ENCODE measurements around the gene STAM. TPM values are rescaled to one million over a fixed set of nuclear protein-coding genes. Genes with fewer than 3 reads are reported as not detected.

STAM gene
- total RNA-seq, 1 experiment from 2014 or later, result 9.3 TPM

DNA sequence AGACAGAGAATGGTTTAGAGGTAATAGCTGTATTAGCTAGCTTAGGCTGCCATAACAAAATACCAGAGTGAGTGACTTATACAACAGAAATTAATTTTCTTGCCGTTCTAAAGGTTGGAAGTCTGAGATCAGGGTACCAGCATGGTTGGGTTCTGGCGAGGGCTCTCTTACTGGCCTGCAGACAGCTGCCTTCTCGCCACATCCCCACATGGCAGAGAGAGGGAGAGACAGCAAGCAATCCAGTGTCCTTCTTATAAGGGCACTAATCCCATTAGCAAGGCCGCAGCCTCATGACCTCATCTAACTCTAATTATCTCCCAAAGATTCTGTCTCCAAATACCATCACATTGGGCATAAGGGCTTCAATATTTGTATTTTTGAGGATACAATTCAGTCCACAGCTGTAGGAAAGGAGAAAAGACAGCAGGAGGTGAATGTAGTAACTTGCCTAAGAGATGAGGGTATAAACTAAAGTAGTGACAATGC, 3.6 kb upstream of the STAM start:
- no peak overlapping the region for H3K4me3 ChIP-seq
- H3K27me3 ChIP-seq, result no peaks in the 10 kb centered on the region; the same call in 1 of the 2 replicates
- H3K36me3 ChIP-seq, result no peaks in the 10 kb centered on the region
- no peaks in the 10 kb centered on the region for H3K9me3 ChIP-seq
- DNase-seq, result no peak

DNA sequence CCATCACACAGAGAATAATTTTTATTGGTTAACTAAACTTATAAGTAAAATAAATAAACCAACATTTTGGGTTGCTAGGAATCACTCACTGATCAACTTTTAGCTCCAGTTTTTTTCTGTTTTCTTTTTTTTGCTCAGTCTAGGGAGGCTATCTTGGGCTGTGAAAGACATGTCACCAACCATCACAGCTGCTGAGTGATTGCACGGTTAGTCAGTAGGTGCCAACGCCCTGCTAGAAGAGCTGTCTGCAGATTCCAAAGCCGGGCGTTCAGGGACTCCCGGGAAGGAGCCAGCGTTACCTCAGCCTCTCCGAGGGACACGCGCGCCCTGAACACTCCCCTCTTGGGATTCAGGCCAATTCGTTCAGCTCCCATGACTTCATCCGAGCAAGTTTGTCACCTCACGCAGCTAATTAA, 604 bp upstream of the STAM start:
- Histone ChIP-seq H3K9me3 (no peaks in the 10 kb centered on the region), H3K36me3 (peaks cover 18% of the 10 kb centered on the region; the same call in 1 of the 2 replicates), H3K27me3 (no peaks in the 10 kb centered on the region), H3K4me3 (peak overlapping the region; percentile 83)
- peak; percentile 86 for DNase-seq

DNA sequence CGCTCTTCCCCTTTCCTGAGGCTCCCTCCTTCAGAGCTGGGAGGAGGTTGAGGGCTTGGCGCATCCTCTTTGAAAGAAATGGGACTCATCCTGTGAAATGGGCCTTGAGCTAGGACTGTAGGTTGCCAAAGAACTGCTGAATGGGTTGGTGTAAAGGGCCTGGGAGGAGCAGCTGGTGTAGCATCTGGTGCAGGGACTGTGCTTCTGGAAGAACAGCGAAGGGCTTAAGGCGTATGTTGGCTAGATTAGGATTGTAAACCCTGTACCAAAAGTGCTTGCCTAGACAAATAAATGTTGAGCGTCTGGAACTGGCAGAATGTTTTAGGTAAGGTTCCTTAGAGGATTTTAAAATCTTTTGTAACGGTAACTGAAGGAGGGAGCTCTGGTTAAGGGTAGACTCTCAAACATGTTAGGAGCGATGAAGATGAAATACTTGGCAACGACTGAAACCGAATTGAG, 563 bp downstream of the STAM start:
- no peaks in the 10 kb centered on the region for H3K27me3 ChIP-seq
- H3K9me3 ChIP-seq, result no peaks in the 10 kb centered on the region
- peaks cover 18% of the 10 kb centered on the region; the same call in 1 of the 2 replicates for H3K36me3 ChIP-seq
- H3K4me3 ChIP-seq, result peak overlapping the region; percentile 83
- no peak for DNase-seq

DNA sequence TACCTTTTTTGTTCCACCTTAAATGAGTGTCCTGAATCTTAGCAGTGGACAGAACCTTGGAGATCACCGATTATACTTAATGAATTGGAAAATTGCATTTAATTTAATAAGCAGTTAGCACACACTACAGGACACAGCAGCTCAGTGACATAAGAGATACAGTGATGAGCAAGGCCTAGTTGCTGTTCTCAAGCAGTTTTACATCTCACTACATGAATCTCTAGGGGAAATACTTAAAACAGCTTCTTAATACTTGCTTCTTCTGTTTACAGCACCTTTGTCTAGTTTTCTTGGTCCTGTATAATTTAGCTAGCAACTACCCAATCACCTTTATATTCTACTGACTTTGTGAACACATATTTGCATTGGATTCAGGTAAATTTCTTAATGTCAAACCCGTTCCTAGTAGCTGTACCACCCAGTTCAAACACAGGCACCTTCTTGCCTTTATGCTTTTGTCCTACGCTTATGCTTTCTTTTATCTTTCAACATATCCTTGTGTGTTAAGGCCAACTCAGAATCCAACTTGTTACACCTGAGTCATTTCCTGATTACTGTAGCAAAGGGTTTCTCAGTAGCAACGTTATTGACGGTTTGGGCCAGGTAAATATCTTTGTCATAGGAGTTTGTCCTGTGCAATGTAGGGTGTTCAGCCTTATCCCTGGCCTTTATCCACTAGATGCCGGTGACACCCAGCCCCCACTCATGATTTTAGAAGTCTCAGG, 1.8 kb downstream of the STAM start:
- no peak for DNase-seq
- Histone ChIP-seq H3K4me3 (peak overlapping the region; percentile 83), H3K27me3 (no peaks in the 10 kb centered on the region), H3K9me3 (no peaks in the 10 kb centered on the region), H3K36me3 (peaks cover 18% of the 10 kb centered on the region)

DNA sequence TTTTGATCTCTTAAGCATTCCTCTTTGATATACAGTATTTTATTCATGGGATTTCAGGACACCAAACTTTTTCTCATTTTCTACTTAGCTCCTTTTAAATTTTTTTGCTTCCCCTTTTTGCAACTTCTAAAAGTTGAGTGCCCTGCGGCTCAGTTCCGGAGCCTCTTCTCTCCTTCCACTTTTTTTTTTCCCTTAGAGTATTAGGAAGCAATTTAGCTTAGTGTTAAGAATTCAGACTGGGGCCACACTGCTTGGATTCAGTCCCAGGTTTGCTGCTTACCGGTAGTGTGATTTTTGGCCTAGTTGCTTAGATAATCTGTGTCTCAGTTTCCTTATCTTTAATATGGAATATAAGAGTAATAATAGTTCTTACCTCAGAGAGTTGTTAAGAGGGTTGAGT, 3.4 kb downstream of the STAM start:
- DNase-seq, result no peak
- H3K36me3 ChIP-seq, result peaks cover 18% of the 10 kb centered on the region

DNA sequence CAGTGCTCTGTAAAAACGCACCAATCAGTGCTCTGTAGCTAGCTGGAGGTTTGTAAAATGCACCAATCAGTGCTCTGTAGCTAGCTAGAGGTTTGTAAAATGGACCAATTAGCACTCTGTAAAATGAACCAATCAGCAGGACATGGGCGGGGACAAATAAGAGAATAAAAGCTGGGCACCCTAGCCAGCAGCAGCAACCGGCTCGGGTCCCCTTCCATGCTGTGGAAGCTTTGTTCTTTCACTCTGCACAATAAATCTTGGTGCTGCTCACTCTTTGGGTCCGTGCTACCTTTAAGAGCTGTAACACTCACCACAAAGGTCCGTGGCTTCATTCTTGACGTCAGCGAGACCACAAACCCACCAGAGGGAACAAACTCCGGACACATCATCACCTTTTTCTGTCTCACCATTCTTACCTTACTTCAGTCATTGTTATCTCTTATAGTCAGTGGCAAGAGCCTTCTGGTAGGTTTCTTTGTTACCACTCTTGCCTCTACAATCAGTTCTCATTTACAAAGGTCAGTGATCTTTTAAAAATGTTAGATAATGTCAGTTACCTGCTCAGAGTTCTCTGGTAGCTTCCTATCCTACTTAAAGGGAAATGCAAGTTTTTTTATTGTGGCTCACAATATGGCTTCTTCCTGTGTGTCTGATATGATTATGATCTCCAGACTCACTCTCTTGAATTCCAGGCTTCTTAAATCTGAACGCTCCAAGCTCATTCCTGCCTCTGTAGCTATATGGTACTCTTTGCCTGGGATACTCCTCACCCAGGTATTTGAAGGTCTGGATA, 4.5 kb downstream of the STAM start:
- Histone ChIP-seq H3K27me3 (no peaks in the 10 kb centered on the region), H3K9me3 (peaks cover 6% of the 10 kb centered on the region; the same call in 1 of the 2 replicates), H3K4me3 (no peak overlapping the region), H3K36me3 (peaks cover 24% of the 10 kb centered on the region)
- DNase-seq, result no peak

More for the DNA sequence above, 3.4 kb downstream of the STAM start:
- H3K27me3 ChIP-seq, result no peaks in the 10 kb centered on the region
- no peak overlapping the region for H3K4me3 ChIP-seq
- H3K9me3 ChIP-seq, result no peaks in the 10 kb centered on the region

DNA sequence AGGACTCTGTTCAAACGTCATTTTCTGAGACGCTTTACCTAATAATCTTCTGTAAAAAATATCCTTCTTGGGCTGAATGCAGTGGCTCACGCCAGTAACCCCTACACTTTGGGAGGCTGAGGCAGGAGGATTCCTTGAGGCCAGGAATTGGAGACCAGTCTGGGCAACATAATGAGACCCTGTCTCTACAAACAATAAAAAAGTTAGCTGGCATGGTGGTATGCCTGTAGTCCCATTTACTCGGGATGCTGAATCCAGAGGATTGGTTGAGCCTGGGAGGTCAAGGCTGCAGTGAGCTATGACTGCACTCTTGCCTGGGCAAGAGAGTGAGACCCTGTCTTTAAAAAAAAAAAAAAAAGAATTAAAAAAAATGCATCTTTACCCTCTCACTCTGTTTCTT, 5.1 kb downstream of the STAM start:
- no peak overlapping the region for H3K4me3 ChIP-seq
- peaks cover 30% of the 10 kb centered on the region for H3K36me3 ChIP-seq
- H3K27me3 ChIP-seq, result no peaks in the 10 kb centered on the region
- peaks cover 6% of the 10 kb centered on the region; the same call in 1 of the 2 replicates for H3K9me3 ChIP-seq
- no peak for DNase-seq

DNA sequence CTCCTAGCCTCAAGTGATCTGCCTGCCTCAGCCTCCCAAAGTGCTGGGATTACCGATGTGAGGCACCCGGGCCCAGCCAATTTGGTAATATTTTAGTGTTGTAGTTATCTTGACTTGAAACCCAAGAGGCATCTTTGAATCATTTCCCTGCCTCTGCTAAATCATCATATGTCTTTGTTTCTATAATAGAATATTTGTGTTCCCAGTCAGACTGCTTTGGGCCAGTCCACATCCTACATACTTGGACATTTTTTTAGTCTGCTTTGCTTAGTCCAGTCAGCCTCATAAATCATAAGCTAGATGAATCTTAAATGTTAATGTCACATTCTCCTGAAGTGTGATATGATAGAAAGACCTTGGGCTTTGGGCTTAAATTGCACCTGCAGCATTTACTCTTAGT, 5.9 kb downstream of the STAM start:
- H3K36me3 ChIP-seq, result peaks cover 30% of the 10 kb centered on the region
- no peak overlapping the region for H3K4me3 ChIP-seq
- H3K27me3 ChIP-seq, result no peaks in the 10 kb centered on the region
- DNase-seq, result no peak
- peaks cover 9% of the 10 kb centered on the region for H3K9me3 ChIP-seq

DNA sequence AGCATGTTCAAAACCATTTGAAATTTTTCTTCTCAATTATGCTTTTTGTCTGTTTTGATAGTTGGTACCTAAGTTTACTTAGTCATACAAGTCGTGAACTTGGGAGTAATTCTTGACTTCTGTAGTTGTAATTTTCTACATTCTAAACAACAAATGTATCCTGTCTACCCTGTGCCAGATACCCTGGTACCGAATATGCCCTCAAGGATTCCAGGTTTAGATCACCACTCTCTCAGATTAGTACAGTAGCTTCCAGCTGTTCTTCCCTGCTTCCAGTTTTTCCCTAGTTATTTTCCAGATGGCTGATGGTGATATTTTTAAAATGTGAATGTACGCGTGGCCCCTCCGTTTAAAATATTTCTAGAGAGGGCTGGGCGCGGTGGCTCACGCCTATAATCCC, 6.5 kb downstream of the STAM start:
- Histone ChIP-seq H3K9me3 (peaks cover 15% of the 10 kb centered on the region), H3K36me3 (peaks cover 33% of the 10 kb centered on the region), H3K27me3 (no peaks in the 10 kb centered on the region), H3K4me3 (no peak overlapping the region)
- DNase-seq, result no peak

DNA sequence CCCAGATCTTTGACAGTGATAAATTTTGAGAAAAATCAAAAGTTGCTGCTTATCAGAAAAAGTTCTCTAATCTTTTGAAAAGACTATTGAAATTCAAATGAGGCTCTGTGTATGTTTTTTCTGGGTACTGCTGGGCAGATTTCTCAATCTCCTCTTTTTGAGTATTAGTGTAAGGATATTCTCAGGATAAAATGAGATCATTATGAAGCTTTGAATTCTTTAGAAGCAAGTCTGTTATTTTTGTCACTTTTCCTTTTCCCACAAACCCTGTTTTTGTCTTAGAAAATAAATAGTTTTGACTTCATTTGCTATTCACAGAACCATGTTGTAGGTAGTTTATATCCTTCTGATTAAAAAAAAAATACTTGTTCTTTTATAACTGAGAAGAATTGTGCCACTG, 7.9 kb downstream of the STAM start:
- DNase-seq, result no peak

DNA sequence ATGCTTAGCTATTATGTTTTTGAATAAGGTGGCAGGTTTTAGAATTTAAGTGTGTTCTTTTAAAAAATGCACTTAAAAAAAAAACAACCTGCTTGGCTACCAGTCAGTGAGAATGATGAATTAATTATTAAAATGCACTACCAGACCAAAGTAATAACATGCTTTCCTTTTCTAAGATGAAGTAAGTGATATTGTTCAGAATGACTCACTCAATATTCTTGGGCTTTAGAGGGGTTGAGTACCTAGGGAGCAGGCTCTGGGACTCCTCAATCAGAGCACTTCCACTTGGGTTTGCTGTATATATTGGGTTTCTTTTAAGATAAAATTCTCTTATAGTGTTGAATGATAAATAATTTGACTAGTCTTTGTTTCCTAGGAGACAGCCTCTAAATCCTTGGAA, 8.6 kb downstream of the STAM start:
- Histone ChIP-seq H3K36me3 (peaks cover 24% of the 10 kb centered on the region), H3K9me3 (peaks cover 24% of the 10 kb centered on the region), H3K4me3 (no peak overlapping the region), H3K27me3 (no peaks in the 10 kb centered on the region)
- DNase-seq, result no peak

More for the DNA sequence above, 7.9 kb downstream of the STAM start:
- no peak overlapping the region for H3K4me3 ChIP-seq
- no peaks in the 10 kb centered on the region for H3K27me3 ChIP-seq
- H3K9me3 ChIP-seq, result peaks cover 18% of the 10 kb centered on the region
- peaks cover 27% of the 10 kb centered on the region for H3K36me3 ChIP-seq

DNA sequence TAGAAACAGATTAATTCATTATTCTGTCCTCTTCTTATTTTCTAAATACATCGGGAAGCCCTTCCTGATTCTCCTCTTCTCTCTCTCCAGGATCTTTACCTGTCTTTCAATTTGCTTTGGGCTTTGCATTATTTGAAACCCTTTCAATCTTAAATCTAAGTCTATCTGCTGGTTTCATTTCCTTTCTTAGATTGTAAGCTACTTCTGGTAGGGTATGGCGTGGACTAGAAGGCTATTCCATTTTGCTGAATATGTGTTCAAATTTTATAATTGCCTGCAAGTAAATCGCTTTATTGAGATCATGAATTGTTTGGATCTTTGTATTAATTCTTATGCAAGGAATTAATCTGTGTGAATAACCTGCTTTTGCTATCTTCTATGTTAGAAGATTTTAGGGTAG, 11.1 kb downstream of the STAM start:
- Histone ChIP-seq H3K27me3 (no peaks in the 10 kb centered on the region), H3K9me3 (peaks cover 24% of the 10 kb centered on the region), H3K36me3 (peaks cover 17% of the 10 kb centered on the region), H3K4me3 (no peak overlapping the region)
- no peak for DNase-seq

DNA sequence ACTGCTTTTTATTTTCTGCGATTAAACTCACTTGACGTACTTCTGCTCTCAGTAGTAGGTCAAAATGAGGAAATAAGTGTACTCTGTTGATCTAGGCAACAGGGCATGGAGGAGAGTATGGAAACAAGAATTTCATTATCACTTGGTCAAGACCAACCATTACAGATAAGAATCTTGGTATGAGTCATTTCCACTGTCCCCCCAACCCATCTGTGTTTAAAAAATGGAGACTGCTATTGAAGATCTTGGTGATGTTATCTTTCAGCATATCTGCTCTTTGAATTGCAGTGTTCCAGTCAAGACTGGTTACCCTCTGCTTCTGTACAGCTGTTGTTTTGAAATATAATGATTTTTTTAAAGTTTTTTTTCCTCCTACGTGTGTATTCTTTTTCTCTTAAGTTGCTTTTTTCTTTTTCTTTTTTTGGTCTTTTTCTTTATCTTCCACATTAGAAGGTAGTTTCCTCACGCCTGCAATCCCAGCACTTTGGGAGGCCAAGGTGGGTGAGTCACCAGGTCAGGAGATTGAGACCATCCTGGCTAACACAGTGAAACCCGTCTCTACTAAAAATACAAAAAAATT, 11.7 kb downstream of the STAM start:
- Histone ChIP-seq H3K27me3 (no peaks in the 10 kb centered on the region), H3K4me3 (no peak overlapping the region), H3K9me3 (peaks cover 24% of the 10 kb centered on the region), H3K36me3 (peaks cover 17% of the 10 kb centered on the region)
- no peak for DNase-seq

DNA sequence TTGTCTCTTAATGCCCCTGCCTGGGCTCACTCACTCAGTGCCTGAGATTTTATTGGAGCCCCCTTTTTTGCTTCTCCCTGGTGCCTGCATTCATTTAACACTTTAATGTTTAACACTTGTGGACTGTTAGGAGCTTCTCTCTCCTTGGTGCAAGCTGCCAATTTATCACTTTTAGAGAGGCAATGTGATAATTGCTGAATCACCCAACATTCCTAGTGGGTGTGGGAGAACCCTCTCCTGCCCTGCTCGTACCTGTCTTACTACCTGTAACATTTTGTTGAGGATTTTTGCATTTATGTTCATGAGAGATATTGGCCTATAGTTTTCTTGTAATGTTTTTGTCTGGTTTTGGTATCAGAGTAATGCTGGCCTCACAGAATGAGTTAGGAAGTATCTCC, 13.2 kb downstream of the STAM start:
- peaks cover 17% of the 10 kb centered on the region for H3K36me3 ChIP-seq
- H3K27me3 ChIP-seq, result no peaks in the 10 kb centered on the region
- H3K9me3 ChIP-seq, result peaks cover 24% of the 10 kb centered on the region
- no peak for DNase-seq
- H3K4me3 ChIP-seq, result no peak overlapping the region

DNA sequence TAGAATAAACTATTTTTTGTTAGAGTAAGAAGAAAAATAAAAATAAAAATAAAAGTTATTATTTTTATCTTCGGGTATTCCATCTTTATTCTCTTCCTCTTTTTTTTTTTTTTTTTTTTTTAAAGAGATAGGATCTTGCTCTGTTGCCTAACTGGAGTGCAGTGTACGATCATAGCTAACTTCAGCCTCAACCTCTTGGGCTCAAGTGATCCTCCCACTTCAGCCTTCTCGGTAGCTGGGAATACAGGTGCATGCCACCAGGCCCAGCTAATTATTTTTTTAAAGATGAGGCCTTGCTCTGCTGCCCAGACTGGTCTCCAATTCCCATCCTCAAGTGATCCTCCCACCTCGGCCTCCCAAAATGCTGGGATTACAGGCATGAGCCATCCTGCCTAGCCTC, 15.4 kb downstream of the STAM start:
- no peak for DNase-seq
- H3K36me3 ChIP-seq, result peaks cover 5% of the 10 kb centered on the region; the same call in 1 of the 2 replicates
- no peak overlapping the region for H3K4me3 ChIP-seq

DNA sequence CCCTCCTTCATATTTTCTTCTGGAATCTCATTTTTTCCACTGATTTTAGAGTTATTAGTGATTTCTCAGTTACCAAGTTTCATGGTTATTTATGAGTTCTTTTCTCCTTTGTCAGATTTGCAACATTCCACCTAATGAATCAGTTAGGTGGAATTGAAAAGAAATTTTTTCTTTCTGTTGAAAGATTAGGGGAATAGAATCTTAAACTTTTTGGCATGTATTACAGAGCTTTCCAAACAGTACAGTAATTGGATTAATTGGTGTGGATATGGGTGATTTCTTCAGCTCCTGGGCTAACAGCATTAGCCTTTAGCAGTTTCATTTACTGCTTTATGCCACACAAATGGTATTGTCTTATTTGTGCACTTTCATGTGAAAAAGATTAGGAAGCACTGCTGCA, 17.0 kb downstream of the STAM start:
- Histone ChIP-seq H3K36me3 (no peaks in the 10 kb centered on the region), H3K9me3 (peaks cover 9% of the 10 kb centered on the region), H3K4me3 (no peak overlapping the region), H3K27me3 (no peaks in the 10 kb centered on the region)
- DNase-seq, result no peak

More for the DNA sequence above, 15.4 kb downstream of the STAM start:
- Histone ChIP-seq H3K9me3 (peaks cover 18% of the 10 kb centered on the region), H3K27me3 (no peaks in the 10 kb centered on the region)

DNA sequence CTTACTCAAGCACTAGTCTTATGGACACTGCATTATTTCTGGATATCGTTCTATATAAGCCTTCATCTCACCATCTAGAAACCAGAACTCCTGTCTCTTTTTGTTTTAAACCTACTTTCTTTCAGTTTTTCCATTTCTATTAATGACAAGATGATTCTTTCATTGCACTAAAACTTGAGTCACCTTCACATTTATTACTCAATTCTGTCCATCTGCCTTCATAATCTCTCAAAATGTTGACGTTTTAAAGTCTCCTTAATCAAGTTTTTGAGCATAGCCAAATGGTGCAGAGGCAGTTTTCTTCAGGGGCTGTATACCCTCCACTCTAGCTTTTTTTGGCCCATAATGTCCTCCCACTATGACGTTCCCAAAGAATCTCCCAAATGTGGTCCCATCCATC, 17.6 kb downstream of the STAM start:
- H3K9me3 ChIP-seq, result peaks cover 7% of the 10 kb centered on the region
- H3K36me3 ChIP-seq, result no peaks in the 10 kb centered on the region
- no peaks in the 10 kb centered on the region for H3K27me3 ChIP-seq
- no peak overlapping the region for H3K4me3 ChIP-seq
- no peak for DNase-seq
